NCI-H1105 treated with DMSO at 0.1 percent for 48 hours (cell line): ENCODE data around the gene PTPRD.

Source experiments
- DNase-seq: peaks from one replicate; lab custom pipeline; 2025; lab: John Stamatoyannopoulos, UW

PTPRD gene

DNA sequence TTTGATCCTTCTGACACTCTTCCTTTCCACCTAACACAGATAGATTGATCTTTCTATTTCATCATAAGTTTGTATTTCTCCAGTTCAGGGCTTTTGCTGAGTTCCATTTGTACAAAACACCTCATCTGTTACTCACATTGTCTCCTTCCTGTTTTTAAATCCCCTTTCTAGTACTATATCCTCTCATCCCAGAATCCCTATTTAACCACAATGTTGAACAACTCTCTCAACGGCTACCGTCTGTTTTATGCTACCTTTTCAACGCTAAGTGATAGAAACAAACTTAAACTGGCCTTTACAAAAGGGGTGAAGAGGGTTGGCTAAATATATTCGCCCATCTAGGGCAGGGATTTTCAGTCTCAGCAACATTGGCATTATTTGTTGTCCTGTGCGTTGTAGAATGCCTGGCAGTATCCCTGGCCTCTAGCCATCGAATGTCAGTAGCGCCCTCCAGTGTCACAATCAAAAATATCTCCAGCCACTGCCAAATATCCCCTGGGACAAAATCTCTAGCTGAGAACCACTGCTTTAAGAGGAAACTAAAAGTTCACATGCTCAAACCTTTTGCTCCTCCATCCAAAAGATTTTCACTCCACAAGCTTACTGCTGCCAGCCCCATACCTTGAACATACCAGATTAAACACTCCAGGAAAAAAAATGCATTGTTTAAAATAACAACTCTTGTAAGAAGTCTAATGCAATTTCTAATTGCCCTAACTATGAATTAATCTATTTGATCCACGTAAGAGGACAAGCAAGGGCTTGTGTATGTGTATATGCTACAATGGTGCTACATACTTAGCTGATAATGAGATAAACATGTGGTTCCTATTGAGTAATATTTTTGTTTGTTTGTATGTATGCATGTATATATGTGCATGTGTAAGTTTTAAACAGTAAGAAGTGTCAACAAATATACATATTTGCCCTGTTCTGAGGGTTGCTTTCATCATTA, 344.0 kb downstream of the PTPRD start:
- DNase-seq: peak; percentile 52

GRCh38 chr9:10265153-10265631, 347.6 kb downstream of the PTPRD start:
- DNase-seq: no peak

DNA sequence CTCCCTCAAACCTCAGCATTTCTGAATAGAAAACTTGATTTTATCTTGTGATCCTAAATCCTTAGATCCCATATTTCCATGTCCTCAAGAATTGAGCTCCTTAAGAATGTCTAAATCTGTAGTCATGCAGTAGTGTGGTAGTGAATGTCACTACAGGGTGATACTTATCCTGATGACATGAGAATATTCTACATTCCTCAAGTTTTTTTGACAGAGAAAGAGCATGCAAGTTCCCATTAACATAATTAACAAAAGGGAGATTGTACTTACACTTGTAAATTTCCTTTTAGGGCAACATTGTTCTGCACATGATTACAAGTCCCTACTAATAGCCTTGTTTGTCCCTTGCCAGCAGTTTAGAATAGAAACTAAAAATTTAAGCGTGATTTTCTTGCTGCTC, 352.3 kb downstream of the PTPRD start:
- no peak for DNase-seq

- no peak for DNase-seq
These were observed 353.1 kb downstream of the PTPRD start for GRCh38 chr9:10259668-10260067.

GRCh38 chr9:10255758-10256157, 357.0 kb downstream of the PTPRD start:
- DNase-seq: no peak

- no peak for DNase-seq
These were observed 358.5 kb downstream of the PTPRD start for GRCh38 chr9:10254338-10254737.

DNA sequence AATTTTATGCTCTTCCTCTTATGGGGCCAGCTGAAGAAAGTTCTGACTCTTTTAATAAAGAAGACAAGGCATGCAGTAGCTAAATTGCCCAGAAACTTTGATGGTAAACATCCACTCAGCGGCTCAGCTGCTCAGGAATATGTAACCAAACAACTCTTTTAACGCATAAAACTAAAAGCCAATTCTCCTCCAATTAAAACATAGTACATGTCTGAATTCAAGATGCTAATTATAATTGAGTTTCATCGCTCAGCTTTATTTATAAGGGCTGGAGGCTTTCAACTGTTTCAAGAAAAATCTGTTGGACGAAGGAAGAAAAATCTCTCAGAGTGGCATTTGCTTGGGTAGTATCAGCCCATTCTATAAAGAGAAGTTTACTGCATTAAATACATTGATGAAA, 359.5 kb downstream of the PTPRD start:
- DNase-seq: no peak

DNA sequence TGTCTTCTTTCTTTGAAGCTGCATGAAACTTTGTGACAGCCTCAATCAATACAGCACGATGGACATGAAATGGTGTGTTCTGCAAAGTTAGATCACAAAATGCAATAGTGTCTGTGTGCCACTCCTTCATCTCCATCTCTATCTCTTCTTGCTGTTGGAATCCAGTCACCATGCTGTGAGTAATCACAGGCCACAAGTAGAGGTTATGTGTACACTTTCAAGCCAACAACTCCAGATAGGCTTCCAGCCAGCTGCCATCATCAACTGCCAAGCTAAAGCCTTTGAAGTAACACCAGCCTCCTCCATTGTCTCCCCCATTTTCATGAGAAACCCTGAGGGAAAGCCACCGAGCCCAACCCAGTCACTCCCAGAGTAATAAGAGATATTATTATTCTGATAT, 360.6 kb downstream of the PTPRD start:
- DNase-seq: no peak

GRCh38 chr9:10251490-10251889, 361.3 kb downstream of the PTPRD start:
- DNase-seq: no peak

DNA sequence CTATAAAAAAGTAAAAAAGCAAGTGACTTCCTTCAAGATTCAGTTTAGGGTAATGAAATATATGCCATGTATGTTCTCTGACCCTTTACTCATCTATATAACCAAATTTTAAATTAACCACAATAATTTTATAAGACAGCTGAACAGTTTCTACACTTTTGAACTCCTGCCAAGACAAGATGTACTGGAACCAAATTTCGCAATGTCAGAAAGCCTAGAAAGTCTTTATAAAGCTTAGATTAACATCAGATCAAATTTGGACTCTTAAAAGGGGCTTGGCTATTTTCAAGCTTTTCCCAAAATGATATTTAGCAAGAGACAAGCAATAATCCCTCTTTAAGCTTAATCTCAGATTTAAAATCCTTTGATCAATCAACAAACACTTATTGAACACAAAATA, 362.6 kb downstream of the PTPRD start:
- peak; percentile 16 for DNase-seq

GRCh38 chr9:10248890-10249289, 363.9 kb downstream of the PTPRD start:
- DNase-seq: no peak

- DNase-seq: no peak
These were observed 370.5 kb downstream of the PTPRD start for GRCh38 chr9:10242255-10242654.

DNA sequence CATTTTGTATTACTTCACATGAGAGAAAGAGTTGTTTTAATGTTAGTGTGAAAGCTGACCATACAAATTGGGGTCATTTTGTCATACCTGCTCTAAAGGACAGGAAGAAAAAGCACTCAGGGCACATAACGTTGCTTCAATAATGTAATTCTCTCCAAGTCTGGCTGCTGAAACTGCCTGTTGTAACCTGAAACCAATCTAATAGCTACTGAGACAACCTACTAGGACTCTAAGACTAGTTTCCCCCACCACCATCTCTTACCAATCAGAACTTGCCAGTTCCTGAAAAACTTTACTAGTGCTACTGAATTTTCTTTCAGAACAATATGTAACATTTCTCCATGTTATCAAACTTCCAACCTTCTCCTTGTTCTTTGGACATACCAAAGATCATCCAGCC, 374.7 kb downstream of the PTPRD start:
- DNase-seq: peak; percentile 20

- DNase-seq: no peak
These were observed 375.2 kb downstream of the PTPRD start for GRCh38 chr9:10237584-10237983.

DNA sequence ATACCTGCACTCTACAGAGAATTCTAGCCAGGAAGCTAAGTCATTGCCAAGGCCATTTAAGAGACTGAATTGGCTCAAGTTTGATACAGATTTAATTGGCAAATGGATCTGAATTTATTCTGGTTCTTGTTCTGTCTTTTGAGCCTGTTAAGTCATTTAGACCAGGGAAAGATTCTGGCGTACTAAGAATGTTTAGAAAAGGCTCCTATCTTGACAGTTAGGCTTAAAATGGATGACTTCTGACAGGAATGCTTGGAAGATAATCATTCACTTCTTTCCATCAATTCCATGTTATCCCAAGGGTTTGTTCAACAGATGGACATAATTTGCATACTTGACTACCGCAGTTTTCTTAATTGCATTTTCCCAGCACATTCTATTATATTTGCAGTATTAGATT, 376.6 kb downstream of the PTPRD start:
- no peak for DNase-seq

- DNase-seq: no peak
These were observed 377.4 kb downstream of the PTPRD start for GRCh38 chr9:10235376-10235775.

DNA sequence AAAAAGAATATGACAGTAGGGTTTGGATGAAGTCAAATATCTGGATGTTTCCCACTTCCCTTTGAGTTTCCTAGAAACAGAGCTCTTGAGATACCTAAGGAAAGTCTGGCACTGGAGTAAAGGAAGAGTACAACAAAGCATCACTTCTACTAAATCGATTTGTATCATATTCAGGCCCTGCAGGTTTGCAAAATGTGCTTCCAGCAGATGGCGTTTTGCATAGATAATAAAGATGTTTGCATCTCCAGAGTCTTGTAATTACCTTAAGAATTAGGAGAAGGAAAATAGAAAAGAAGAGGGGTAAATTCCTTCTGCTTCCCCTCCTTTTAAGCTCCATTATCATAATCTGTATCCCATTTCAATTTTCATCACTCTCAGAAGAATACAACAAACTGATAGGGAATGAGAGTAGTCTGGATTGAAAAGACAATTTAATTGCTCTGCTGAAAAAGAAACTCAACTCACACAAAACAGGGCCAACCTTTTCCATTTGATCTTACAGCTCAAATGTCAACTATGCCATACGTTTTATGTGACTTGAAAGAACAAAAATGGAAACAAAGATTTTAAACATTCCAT, 380.4 kb downstream of the PTPRD start:
- DNase-seq: no peak

DNA sequence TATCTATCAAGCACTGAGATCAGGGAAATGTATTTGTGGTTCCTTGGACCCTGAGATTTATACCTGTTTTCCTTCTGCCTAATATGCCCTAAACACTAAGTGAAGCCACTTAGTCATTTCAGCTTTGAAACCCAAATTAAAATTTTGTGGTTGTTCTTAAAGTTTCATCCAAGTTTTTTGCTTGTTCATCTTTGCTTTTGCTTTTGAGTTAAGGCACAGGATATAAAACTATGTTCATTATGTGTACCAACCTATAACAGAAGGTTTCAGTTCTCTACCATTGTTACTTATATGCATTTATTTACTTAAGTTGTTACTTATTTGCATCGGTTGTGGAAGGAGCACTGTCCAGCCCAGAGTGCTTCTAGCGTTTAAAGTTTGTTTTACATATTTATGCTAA, 382.3 kb downstream of the PTPRD start:
- no peak for DNase-seq

GRCh38 chr9:10228082-10228481, 384.7 kb downstream of the PTPRD start:
- DNase-seq: no peak

GRCh38 chr9:10226996-10227395, 385.8 kb downstream of the PTPRD start:
- no peak for DNase-seq

DNA sequence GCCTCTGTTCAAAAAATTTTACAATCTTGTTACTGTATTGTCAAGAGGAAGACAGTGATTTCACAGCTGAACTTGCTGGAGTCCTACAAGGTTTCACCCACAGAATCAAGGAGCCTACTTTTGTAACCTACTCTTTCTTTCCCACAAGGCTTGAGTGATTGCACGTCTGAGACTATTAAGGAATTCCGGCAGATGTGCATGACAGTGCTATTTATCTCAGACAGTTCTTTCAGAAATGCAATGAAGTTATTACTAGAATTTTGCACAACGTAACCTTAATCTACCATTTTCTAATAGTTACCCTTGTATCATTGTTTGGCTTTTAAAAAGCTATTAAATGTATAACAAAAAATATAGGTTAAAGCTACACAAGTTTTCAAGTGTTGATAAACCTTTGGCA, 400.1 kb downstream of the PTPRD start:
- no peak for DNase-seq

GRCh38 chr9:10208691-10209069, 404.1 kb downstream of the PTPRD start:
- no peak for DNase-seq

DNA sequence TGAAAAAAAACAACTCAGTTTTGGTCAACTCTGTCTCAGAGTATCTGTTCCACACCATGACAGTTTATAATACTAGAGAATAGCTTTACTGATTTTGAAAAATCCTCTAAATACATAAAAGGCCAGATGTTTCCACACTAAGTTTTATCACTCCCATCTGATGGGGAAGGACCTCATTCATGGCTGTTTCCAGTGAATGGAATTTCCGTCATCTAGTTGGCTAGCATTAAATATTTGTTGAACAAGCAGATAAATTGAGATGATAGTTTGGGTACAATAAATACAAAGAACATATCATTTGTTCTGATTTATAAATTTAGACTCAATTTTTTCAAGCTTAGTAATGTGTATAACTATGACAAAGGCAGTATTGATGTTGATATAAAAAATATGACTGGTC, 408.5 kb downstream of the PTPRD start:
- DNase-seq: no peak

GRCh38 chr9:10173561-10173960, 439.2 kb downstream of the PTPRD start:
- peak; percentile 66 for DNase-seq
